Hematopoietic multipotent progenitor cell treated with erythropoietin and hydrocortisone succinate and interleukin-3 and kit ligand, for 6 days (in vitro differentiated cells): ENCODE measurements around the gene SORBS2.

Experiments used
- DNase-seq: peaks from one replicate; pipeline ENCODE4 v3.0.0-alpha.2; 2015

SORBS2 gene

DNA sequence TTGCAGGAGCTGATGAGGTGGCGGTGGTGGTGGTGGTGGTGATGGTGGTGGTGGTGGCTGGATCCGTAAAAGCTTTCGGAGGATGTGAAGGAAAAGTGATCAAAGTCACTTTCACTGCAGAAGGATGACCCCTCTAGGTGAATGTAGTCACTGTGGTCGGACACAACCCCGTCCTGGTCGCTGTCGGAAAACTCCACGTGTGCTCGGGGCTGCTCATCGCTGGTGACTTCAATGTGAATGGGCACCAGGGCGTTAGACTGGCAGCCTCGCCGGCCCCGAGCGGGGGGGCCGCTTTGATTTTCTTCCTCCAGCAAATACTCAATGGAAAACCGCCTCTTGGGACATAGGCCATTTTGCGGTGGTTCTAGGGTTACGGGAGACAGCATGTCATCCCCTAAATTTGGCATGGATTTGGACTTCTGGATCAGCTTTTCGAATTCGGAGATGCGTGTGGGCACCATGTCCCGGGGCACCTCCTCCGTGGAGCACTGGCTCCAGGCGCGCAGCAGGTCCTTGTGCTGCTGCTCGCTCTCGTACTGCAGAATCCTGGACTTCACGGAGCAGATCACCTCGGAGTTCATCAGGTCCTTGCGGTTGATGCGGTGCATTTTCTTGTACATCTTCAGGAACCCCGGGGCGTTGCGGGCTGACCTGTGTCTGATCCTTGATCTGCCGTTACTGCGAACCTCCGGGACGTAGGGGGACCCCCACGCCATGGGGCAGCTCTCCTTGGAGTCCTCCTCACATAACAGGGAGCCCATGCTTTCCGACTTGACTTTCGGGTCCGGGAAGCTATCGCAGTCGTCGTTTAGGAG is 188.3 kb downstream of the SORBS2 start:
- no peak for DNase-seq

DNA sequence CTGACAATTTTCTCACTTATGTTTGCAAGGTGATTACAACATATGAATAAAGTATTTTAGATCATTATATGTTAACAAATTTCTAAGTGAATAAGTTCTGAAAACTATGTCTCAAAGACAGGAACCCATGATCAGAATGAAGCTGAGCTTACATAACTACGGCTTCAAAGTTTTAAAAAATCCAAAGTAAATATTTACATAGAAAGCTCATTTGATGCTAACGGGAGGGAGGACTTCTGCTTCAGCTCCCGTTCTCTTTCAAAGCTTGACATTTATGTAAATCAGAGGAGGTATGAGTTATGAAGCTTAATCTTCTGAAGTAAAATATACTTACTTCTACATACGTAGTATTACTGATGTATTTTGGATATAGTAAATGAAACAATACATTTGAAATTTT is 203.8 kb downstream of the SORBS2 start:
- DNase-seq: no peak

DNA sequence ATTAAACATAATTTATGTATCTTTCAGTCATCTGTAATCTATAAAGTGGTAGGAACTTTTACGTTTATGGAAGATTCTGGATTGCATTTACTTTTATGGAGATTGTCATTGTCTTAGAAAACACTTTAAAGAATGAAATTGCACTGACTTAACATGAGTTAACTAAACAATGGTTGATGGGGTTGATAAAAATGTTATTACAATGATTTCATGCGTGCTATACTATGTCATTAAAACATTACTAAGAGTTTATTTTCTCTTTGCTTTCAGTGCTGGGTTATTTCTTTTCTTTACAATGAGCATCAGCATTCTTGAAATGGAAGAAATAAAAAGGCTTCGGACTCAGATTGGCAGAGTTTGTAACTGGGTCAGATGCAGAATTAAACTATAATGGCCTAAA is 209.6 kb downstream of the SORBS2 start:
- DNase-seq: no peak

DNA sequence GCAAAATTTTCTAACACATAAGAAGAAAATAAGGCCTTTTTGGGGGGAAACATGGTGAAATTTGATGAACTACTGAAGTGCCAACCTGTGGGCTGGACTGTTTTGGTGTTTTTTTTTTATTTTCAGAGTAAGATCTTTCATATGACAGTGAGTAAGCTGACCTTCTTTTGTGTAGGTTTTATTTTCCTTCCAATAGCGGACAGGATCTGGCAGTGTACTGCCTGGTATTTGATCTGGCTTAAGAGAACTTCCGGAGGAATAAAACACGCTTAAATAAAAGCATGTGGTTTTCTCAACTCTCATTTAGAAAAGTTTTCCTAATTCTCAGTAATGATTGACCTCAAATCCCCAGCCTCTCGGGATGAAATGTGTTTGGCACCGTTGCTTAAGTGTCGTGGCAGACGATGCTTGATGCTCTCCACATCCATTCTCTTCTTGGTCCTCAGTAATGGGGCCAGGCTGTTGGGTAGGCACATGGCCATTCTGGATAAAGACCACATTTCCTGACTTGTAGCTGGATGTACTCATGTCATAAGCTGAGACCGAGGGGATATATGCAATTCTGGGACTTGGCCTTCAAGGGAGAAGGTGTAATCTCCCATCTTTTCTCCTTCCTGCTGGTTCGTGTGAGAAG is 211.1 kb downstream of the SORBS2 start:
- DNase-seq: no peak

DNA sequence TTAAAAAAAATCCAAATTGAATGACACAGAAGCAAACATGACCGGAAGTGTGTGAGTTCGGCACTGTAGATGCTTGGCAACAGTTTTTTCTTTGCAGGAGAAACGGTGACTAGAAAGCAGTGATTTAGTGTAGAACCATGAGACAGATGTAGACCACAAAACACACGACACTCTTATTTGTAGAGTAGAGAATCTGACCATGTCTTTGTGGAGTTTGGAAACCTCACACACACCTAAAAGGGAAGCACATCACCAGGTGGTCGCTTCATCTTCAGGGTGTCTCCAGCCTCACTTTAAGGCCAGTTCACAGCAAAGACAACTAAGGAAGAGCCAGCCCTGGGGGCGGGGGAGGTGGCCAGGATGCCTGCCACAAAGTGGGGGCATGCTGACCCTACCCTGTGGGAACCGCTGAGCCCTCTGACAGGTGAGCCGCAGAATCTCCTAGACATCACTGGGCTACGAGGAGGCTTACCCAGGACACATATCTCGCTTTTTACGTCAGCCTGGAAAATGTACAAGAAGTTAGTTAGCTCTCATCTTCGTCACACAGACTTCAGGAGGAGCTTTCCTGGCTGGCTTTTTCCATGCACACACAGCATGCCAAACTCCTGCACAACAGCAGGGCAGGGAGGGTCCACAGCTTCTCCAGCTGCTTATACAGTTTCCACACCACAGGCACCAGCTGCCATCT is 212.3 kb downstream of the SORBS2 start:
- no peak for DNase-seq

DNA sequence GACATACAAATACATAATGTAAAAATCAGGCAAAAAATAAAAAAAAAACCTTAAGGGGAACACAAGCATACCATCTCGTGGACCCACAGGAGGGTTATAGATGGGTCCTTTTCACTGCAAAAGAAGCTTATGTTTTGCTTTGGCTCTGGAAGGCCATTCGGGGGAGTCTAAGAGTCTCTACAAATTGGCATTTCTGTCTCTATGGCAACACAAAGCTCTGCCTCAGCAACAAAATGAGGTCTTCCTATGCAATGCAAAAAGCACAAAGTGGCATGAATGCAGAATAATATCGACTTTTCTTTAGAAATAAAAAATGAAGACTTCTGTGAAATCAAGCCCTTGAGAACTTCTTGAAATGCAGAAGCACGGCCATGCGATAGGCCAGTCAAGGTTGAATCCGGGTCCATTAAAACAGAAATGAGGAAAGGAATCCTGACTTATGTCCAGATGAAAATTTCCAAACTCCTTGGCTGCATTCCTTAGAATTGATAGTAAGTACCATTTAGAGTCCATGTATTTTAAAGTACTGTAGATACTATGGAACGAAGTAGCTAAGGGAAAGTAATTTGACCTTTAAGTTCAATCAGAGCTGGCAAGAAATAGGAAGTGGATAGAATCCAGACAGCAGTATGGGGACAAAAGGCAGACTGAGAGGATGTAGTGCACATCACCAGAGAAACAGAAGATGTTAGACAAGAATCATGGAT is 213.0 kb downstream of the SORBS2 start:
- no peak for DNase-seq

DNA sequence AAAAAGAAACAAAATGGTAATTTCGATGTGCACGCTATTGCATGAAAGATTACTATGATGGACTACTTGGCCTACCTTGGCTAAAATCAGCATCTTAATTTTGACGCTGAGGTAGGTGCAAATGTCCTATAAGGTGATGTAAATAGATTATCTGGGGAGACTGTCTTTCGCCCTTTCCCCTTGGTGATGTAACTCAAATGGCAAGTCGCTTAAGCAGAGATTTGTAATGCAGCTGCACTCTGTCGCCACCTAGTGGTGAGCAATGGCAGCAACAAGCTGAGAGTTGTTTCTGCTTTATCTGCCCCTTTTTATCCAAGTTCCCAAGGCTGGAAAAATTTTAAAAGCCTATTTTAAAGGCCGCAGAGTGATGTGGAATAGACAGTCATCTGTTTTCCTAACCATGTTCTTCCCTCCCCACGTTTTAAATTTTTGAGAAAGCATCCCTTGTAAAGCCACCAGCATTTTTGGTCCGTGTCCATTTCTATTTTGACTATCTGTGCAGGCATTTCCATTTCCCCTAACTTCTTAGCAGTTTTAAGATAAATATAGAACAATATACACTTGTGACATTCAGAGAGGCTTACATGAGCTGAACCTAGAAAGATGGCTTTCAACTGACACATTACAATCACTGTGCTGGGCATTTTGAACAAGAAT is 214.3 kb downstream of the SORBS2 start:
- peak; percentile 70 for DNase-seq

DNA sequence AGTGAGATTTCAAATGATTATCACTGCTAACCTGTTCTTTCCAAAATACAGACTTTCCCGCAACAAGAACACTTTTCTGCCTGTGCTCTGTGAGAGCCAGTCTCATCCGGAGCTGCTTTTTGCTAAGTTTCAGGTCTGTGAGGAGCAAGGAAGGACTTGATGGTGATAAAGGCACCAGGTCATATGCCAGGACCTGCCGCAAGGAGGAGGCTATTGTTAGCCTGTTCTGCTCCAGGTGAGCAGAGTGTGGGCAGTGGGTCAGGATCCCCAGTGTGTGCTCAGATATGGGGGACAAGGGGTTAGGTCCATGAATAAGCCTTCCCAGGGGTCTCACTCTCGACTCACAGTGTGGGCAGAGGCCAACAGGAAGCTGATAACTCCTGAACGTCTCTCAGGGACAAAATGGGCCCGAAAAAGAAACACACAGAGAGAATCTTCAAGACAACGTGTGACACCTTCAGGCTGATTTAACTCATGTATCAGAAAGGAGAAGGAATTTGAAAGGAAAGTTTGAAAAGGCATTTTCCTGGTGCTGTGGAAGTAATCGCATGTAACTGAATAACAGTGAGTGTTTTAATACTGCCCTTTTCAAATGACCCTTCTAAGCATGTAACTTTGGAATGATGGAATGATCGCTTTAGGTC is 219.0 kb downstream of the SORBS2 start:
- DNase-seq: no peak

DNA sequence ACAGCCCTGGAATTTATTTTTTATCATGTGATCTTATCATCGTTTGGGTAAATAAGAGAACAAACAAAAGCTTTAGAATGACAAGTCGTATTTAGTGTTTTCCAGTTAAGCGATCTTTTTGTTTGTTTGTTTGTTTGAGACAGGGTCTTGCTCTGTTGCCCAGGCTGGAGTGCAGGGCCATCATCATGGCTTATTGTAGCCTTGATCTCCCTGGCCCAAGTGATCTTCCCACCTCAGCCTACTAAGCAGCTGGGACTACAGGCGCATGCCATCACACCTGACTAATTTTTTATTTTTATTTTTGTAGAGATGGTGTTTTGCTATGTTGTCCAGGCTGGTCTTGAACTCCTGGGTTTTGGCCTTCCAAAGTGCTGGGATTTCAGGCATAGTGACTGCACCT is 219.6 kb downstream of the SORBS2 start:
- DNase-seq: no peak

DNA sequence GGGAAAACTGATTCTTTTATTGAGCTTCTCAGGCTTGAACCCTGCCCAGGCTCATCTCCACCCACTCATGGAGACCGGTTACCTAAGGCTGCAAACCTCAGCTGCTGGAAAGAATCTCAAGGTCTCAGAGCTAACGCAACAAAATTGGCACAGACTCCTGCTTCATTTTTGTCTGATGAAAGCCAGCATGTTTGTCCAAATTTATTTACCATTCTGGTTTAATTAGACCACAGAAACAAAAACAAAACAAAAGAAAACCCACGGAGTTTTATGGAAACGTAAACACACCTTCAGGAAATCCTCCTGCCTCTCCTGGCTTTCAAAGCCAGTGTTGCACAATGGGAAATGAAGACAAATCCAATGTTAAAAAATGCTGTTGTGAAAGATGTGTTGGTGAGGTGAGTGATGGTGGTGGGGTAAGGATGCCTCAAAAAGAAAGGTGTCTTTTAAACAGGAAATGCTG is 220.3 kb downstream of the SORBS2 start:
- DNase-seq: no peak

DNA sequence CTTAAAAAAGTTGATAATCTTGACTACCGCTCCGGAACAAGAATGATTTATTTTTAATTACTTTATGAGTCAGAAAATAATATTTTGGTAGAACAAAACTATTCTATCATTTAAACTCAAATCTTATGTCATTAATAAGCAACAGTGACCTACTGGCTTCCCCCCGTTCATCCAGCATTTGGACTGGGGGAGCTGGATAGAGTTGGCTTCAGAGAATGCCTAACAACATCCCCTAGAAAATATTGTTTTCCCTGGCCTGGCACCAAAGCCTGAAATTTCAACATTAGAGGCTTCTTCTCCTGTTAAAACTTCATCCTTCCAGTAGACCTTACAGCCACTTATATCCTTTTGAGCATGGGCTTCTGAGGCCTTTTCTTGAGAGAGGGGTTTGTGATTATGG is 221.0 kb downstream of the SORBS2 start:
- no peak for DNase-seq

DNA sequence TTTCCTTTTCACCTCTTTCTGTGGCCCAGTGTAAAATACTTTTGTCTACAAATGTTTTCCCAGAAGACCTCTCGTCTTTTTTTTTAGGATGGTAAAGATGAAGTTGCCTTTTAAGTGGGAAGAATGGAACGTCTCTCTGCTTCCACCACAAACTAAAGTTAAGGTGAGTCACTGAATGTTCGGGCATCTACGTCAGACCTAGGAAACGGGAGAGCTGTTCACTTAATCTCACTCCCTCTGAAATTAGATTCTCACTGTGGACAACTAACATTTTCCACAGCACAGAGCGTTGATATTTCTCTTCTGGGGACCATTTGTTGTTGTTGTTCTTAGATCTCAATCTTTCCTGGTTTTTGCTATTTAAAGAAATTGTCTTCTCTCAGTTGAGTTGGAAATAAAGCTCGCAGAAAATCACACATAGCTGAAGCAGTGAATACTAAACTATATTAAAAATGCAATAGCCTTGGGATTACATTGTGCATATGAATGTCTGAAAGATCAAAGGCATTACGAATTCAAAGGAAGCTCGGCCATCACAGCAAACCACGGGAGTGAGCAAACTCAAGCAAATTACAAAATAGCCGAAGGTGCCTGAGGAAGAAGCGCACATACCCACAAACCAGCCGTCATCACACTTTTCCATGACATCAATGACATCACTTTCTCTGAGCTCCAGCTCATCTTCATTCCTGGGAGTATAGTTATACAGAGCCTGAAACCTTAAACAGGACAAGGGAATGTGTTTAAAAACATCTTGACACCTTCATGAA is 222.7 kb downstream of the SORBS2 start:
- no peak for DNase-seq

DNA sequence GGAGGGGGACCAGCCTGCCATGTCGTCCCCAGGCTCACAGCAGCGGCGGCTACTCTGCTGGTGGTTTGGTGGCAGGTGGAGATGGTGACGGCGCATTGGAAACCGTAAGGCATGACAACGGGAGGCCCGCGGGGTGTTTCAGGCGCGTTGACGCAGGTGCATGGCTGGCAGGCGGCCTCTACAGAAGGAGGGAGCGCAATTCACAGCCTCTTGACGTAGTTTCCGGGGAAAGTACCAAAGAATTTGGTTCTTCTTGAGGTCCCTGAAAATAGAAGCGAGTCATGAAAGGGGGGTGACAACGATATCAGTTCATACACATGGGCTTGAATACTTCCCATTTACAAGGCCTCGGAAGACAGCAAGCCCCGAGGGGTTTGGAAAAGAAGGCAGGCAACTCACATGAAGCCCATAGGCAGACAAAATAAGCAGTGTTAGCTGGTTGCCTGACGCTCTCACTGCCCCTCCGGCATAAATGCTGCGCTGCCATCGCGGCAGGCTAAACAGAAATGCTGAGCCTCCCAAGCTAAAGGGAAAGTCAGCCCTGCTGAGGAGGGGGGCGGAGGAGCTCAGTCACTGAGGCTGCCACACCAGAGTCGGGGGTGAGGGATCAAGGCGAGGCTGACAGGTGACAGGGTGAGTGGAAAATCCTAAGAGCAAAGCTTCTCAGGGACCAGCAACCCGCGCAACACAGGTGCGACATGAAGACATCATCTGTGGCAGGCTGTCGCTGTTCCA is 224.4 kb downstream of the SORBS2 start:
- DNase-seq: no peak

DNA sequence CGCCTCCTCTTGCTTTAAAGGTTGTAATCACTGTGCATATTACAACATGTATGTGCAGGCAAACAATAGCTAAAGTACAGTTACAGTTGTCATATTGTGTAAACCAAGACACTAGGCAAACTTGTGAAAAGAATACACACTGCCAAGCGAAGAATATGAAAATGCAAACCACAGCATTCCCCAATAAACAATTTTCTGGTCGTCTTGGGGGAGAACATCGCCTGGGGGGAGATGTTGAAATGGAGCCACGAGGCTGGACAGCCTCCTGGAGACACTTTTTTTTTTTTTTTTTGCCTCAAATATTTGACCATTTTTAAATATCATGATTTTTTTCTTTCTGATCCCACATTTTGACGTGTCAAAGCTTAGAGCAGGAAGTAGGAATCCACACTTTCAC is 225.0 kb downstream of the SORBS2 start:
- no peak for DNase-seq

DNA sequence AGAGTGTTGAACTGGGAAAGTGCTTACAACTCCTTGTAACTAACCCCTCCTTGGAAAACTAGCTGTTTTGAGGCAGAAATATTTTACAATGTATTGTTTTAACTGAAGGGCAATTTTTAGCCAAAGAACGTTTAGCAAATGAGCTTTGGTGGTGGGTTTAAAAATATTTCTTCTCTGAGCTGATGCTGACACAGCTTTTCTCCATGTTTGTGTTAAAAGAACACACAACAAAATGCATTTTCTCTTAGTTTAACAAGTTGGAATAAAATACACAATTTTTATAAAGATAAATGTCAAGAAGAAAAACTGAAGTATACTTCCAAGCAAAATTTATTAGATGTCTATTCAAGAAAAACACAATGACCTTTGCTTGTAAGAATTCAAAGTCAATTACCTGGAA is 226.8 kb downstream of the SORBS2 start:
- no peak for DNase-seq

DNA sequence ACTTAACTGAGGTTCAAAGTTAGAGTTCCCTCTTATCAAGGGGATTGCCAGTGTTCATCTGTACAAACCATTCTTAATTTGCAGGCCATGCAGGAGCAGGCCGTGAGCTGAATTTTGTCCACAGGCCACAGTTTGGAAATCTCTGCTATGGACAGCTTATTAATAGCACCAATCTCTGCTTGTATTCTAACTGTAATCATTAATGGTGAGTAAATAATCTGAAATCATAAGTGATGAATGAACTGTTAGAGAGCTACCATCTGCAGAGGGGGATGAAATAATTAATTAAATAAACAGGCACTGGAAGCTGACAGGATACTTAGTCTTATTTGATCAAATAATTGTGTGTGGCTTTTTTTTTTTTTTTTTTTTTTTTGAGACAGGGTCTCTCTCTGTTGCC is 228.2 kb downstream of the SORBS2 start:
- no peak for DNase-seq

DNA sequence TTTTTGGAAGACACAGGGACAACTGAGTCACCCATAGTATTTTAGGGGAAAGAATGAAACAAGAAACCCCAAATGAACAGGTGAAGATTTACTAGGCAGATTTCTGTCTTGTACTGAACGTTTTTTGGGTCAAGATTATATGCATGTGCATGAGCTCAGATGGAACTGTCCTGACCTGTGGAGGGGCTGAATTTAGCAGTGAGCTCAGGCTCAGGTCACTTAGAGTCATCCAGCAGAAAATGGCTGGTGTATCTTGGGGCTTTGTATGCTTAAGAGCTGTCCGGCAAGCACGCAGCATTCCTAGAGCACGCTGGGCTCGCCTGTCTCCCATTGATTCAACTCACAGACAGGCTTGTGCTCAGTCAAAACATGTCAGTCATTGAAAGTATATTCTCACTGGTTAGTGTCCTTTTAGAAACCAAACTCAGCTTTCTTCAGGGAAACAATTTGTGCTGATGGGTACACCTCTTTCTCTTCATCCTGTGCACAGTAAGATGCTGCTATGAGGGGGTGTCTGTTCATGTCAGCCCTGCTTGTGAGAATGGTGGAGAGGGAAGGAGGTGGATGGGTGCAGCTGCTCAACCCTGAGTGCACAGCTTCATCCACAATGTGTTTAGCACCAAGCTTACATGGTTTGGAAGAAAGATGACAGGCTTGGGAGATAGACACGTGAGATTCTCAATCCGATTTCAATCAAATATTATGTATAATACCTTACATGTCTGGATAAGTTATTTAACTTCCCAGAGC is 229.2 kb downstream of the SORBS2 start:
- no peak for DNase-seq

DNA sequence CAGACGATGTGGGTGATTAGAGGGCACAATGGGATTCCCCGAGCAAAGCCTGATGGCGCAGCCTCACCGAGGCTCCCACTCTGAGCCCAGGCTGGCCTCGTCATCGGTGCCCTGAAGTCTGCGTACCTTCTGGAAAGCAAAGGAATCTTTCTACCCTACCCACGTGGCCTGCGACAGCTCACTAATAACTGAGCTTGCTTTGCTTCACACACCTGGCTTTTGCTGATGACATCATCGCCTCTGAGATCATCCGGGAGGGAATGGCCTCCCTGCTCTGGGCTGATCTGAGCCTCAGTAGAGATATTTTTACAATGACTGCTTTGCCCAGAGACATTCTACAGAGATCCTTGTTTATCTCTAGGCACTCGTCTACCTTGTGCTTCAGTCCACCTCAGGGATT is 231.3 kb downstream of the SORBS2 start:
- DNase-seq: no peak

DNA sequence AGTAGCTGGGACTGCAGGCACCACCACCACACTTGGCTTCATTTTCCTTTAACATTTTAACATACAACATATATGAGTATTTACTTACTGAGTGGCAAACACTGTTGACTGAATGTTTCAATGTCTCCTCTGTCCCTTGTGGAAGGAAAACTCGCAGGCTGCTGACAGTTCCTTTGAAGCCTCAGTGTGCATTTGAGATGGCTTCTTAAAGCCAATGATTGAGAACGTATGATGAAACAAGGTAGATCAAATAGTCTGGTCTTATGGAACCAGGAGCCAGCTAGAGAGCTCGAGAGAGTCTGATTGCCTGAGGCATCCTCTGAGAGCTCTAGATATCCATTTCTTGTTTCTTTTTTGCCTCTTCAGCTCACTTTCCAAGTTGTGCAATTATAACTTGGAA is 233.7 kb downstream of the SORBS2 start:
- no peak for DNase-seq
